HepG2 (cell line): ENCODE results near the gene MAP3K3. TPM values are rescaled to one million over a fixed set of nuclear protein-coding genes. Genes with fewer than 3 reads are reported as not detected.
A peak's percentile ranks its signal among the peaks of the same experiment; 100 is the strongest.

ENCODE experiments used
- ATF4 ChIP-seq, 2 experiments: fragments of 450-650 bp in 1 of 2; sonication (generic) in 1 of 2; formaldehyde crosslinking; IDR thresholded peaks; 2 replicates each; pipeline versions ENCODE4 v1.5.0 to v1.8.0; 2020 to 2022; ENCODE audit warnings: mild to moderate bottlenecking in 1 of 2, missing genetic modification reagents in 1 of 2
- CAMTA2 ChIP-seq: sonication (generic); formaldehyde crosslinking; IDR thresholded peaks from 2 replicates; pipeline ENCODE4 v1.4.0; 2020; ENCODE audit warnings: mild to moderate bottlenecking, missing genetic modification reagents, borderline replicate concordance
- DZIP1 ChIP-seq: sonication (generic); formaldehyde crosslinking; IDR thresholded peaks from 2 replicates; pipeline ENCODE4 v1.5.0; 2020; ENCODE audit warnings: mild to moderate bottlenecking, missing genetic modification reagents
- ESRRA ChIP-seq: sonication (generic); formaldehyde crosslinking; IDR thresholded peaks from 2 replicates; pipeline ENCODE4 v1.5.1; 2020; ENCODE audit warnings: mild to moderate bottlenecking, low read depth, missing genetic modification reagents
- FUBP1 ChIP-seq: sonication (generic); formaldehyde crosslinking; IDR thresholded peaks from 2 replicates; pipeline ENCODE4 v1.5.1; 2020; ENCODE audit warnings: missing genetic modification reagents, mild to moderate bottlenecking, borderline replicate concordance
- IRX3 ChIP-seq: sonication (generic); formaldehyde crosslinking; IDR thresholded peaks from 2 replicates; pipeline ENCODE4 v1.8.1; 2023; ENCODE audit warnings: mild to moderate bottlenecking, low read depth, missing genetic modification reagents, borderline replicate concordance
- NFE2 ChIP-seq: sonication (generic); formaldehyde crosslinking; IDR thresholded peaks from 2 replicates; pipeline ENCODE4 v1.4.0; 2020; ENCODE audit warnings: missing genetic modification reagents
- PRDM15 ChIP-seq: sonication (generic); formaldehyde crosslinking; IDR thresholded peaks from 2 replicates; pipeline ENCODE4 v1.4.0; 2020; ENCODE audit warnings: missing genetic modification reagents
- SP1 ChIP-seq, 2 experiments: fragments of 450-650 bp in 1 of 2; sonication (generic) in 1 of 2; formaldehyde crosslinking in 1 of 2; IDR thresholded peaks; 2 replicates each; pipeline versions ENCODE4 v1.4.0 to v1.6.1; 2016 to 2020; ENCODE audit warnings: missing genetic modification reagents in 1 of 2
- THAP11 ChIP-seq: IDR thresholded peaks from 2 replicates; pipeline ENCODE4 v1.6.1; 2016; ENCODE audit warnings: missing biosample characterization, missing genetic modification reagents
- ZNF205 ChIP-seq: IDR thresholded peaks from 2 replicates; pipeline ENCODE4 v1.6.1; 2018; ENCODE audit warnings: missing biosample characterization, missing genetic modification reagents
- ZNF343 ChIP-seq: sonication (generic); formaldehyde crosslinking; IDR thresholded peaks from 2 replicates; pipeline ENCODE4 v1.4.0; 2020; ENCODE audit warnings: mild to moderate bottlenecking, missing genetic modification reagents
- ZNF382 ChIP-seq: sonication (generic); formaldehyde crosslinking; IDR thresholded peaks from 2 replicates; pipeline ENCODE4 v1.5.0; 2020; ENCODE audit warnings: missing genetic modification reagents, mild to moderate bottlenecking, borderline replicate concordance
- ZNF441 ChIP-seq: sonication (generic); formaldehyde crosslinking; IDR thresholded peaks from 2 replicates; pipeline ENCODE4 v1.7.0; 2021; ENCODE audit warnings: missing genetic modification reagents, borderline replicate concordance
- ZNF468 ChIP-seq: sonication (generic); formaldehyde crosslinking; IDR thresholded peaks from 2 replicates; pipeline ENCODE4 v1.8.0; 2022; ENCODE audit warnings: mild to moderate bottlenecking, moderate library complexity, missing genetic modification reagents
- ZNF503 ChIP-seq: sonication (generic); formaldehyde crosslinking; IDR thresholded peaks from 2 replicates; pipeline ENCODE4 v1.4.0; 2020; ENCODE audit warnings: missing genetic modification reagents
- ZNF780A ChIP-seq: sonication (generic); formaldehyde crosslinking; IDR thresholded peaks from 2 replicates; pipeline ENCODE4 v1.8.0; 2022; ENCODE audit warnings: mild to moderate bottlenecking, missing genetic modification reagents, moderate library complexity
- polyA plus RNA-seq, 8 experiments: library from polyadenylated mRNA; depleted of rRNA in 3 of 8; stranded (reverse) in 7 of 8; unstranded in 1 of 8; fragments of >200 nt; fragmentation: Illumina TruSeq in 4 of 8; extraction: Trizol in 4 of 8; gene quantifications; 2 replicates each; pipeline versions ENCODE4 v1.2.1 to v1.2.3, GENCODE V29; 2011 to 2016; ENCODE audit warnings: low read depth in 4 of 8, missing spikeins in 1 of 8, mixed read lengths in 1 of 8; ENCODE audit not compliant: insufficient read depth in 1 of 8
- total RNA-seq, 5 experiments: library from RNA; depleted of rRNA; stranded (reverse); fragments of >200 nt; fragmentation: Illumina TruSeq; extraction: Trizol; gene quantifications; 2 replicates each; pipeline ENCODE4 v1.2.3, GENCODE V29; 2016; ENCODE audit warnings: low read depth in 1 of 5

MAP3K3 gene
- total and polyA plus RNA-seq, 2 of the 13 experiments (the other 11 are each of a cell fraction or from before 2014, with no cell fraction given), result 17.7 to 21.8 TPM

GRCh38 chr17:63622574-63623390 is 565 bp downstream of the MAP3K3 start (continued):
- TF ChIP-seq IRX3 (CRISPR knock-in tag) (no peak), ESRRA (CRISPR knock-in tag) (no peak), PRDM15 (CRISPR knock-in tag) (peak; percentile 1; the same call in 1 of the 2 replicates), FUBP1 (no peak), SP1 (IDR thresholded peaks at IDR 0.05) (no peak), SP1 (CRISPR knock-in tag; IDR thresholded peaks at IDR 0.05) (no peak; the same call in 1 of the 2 replicates), THAP11 (CRISPR knock-in tag) (peak; percentile 14; the same call in 1 of the 2 replicates), ZNF780A (CRISPR knock-in tag) (no peak), ZNF205 (CRISPR knock-in tag) (no peak), ZNF343 (no peak), ZNF382 (CRISPR knock-in tag) (no peak), ZNF468 (CRISPR knock-in tag) (no peak), DZIP1 (no peak), ATF4 (CRISPR knock-in tag; IDR thresholded peaks at IDR 0.05) (no peak), CAMTA2 (CRISPR knock-in tag) (no peak), ZNF441 (CRISPR knock-in tag) (no peak; the same call in 1 of the 2 replicates), ZNF503 (CRISPR knock-in tag) (no peak), NFE2 (CRISPR knock-in tag) (no peak)
